ENCODE results near the gene OTC. TPM values are rescaled to one million over a fixed set of nuclear protein-coding genes. Genes with fewer than 3 reads are reported as not detected.

Gene OTC
- total and polyA plus RNA-seq, 2 donors (not counting 1 experiment from before 2014, with no cell fraction given), result not detected

GRCh38 chrX:38465686-38466085 is 113.3 kb downstream of the OTC start:
- Histone ChIP-seq H3K4me3 (ENCODE audit: control extremely low read depth in 1 of 5, extremely low read depth in 1 of 5, insufficient read depth in 1 of 5, low read depth in 2 of 5, low read length in 4 of 5) (no peak overlapping the region), H3K36me3 (replicated peaks in 1 of 2; ENCODE audit: control extremely low read depth in 1 of 2, control insufficient read depth in 1 of 2, extremely low read depth in 1 of 2, insufficient read depth in 2 of 2, low read length in 1 of 2) (no peaks in the 10 kb centered on the region), H3K4me1 (ENCODE audit: control insufficient read depth in 2 of 2, insufficient read depth in 2 of 2, low read length in 2 of 2) (no peaks in the 10 kb centered on the region), H3K9ac (ENCODE audit: low read length) (no peak overlapping the region), H3K79me2 (ENCODE audit: control insufficient read depth, insufficient read depth, low read length) (no peaks in the 10 kb centered on the region), H4K20me1 (ENCODE audit: control insufficient read depth, insufficient read depth, low read length, poor library complexity, severe bottlenecking) (no peaks in the 10 kb centered on the region), H3K9me3 (ENCODE audit: control extremely low read depth in 1 of 3, control insufficient read depth in 2 of 3, insufficient read depth in 1 of 3, low read length in 2 of 3) (no peaks in the 10 kb centered on the region), H3K27me3 (replicated peaks in 1 of 4; ENCODE audit: control extremely low read depth in 1 of 4, control insufficient read depth in 3 of 4, insufficient read depth in 4 of 4, low read length in 3 of 4) (no peaks in the 10 kb centered on the region), H2AFZ (ENCODE audit: insufficient read depth, low read depth, low read length, poor library complexity, severe bottlenecking) (no peak overlapping the region), H3K4me2 (replicated peaks; ENCODE audit: low read depth, low read length, poor library complexity, severe bottlenecking) (no peak overlapping the region), H3K27ac (ENCODE audit: low read length in 2 of 2) (no peak overlapping the region)
- ChIA-PET POLR2A (no interaction called here), CTCF (no interaction called here)
- ATAC-seq (ENCODE audit: low read depth) (no peak), DNase-seq (no peak)
- intact Hi-C loops (cut with micrococcal nuclease), result no loop called here
- H3K4me3 Mint-ChIP-seq, result no peak overlapping the region
- H3K27me3 Mint-ChIP-seq, result peaks cover 3% of the 10 kb centered on the region
- TF ChIP-seq CTCF (IDR thresholded peaks at IDR 0.05) (no peak), EZH2 (IDR thresholded peaks at IDR 0.05; ENCODE audit: borderline replicate concordance, insufficient read depth, low read depth, low read length, poor library complexity, severe bottlenecking) (no peak)
- no peaks in the 10 kb centered on the region for H3K4me1 Mint-ChIP-seq
- H3K9me3 Mint-ChIP-seq (ENCODE audit: insufficient read depth), result no peaks in the 10 kb centered on the region
- no CpG with 5 or more reads among the region's 1 CpG for WGBS (ENCODE audit: insufficient coverage)
- no peak overlapping the region for H3K27ac Mint-ChIP-seq

- no peak for ATAC-seq (ENCODE audit: low read depth)
- POLR2A ChIA-PET, result no interaction called here
These were observed 116.3 kb downstream of the OTC start for GRCh38 chrX:38468563-38469157.

More at GRCh38 chrX:38468563-38469157, 116.3 kb downstream of the OTC start:
- Histone ChIP-seq H3K9me3 (ENCODE audit: control extremely low read depth in 1 of 3, control insufficient read depth in 2 of 3, insufficient read depth in 1 of 3, low read length in 2 of 3) (no peaks in the 10 kb centered on the region), H3K79me2 (ENCODE audit: control insufficient read depth, insufficient read depth, low read length) (no peaks in the 10 kb centered on the region), H3K9ac (ENCODE audit: low read length) (no peak overlapping the region), H4K20me1 (ENCODE audit: control insufficient read depth, insufficient read depth, low read length, poor library complexity, severe bottlenecking) (no peaks in the 10 kb centered on the region), H3K4me1 (ENCODE audit: control insufficient read depth in 2 of 2, insufficient read depth in 2 of 2, low read length in 2 of 2) (no peaks in the 10 kb centered on the region), H2AFZ (ENCODE audit: insufficient read depth, low read depth, low read length, poor library complexity, severe bottlenecking) (no peak overlapping the region), H3K36me3 (replicated peaks in 1 of 2; ENCODE audit: control extremely low read depth in 1 of 2, control insufficient read depth in 1 of 2, extremely low read depth in 1 of 2, insufficient read depth in 2 of 2, low read length in 1 of 2) (no peaks in the 10 kb centered on the region), H3K4me3 (ENCODE audit: control extremely low read depth in 1 of 5, extremely low read depth in 1 of 5, insufficient read depth in 1 of 5, low read depth in 2 of 5, low read length in 4 of 5) (no peak overlapping the region), H3K27ac (ENCODE audit: low read length in 2 of 2) (no peak overlapping the region), H3K27me3 (replicated peaks in 1 of 4; ENCODE audit: control extremely low read depth in 1 of 4, control insufficient read depth in 3 of 4, insufficient read depth in 4 of 4, low read length in 3 of 4) (no peaks in the 10 kb centered on the region), H3K4me2 (replicated peaks; ENCODE audit: low read depth, low read length, poor library complexity, severe bottlenecking) (no peak overlapping the region)
- no CpG with 5 or more reads among the region's 6 CpGs for WGBS (ENCODE audit: insufficient coverage)
- CTCF ChIA-PET, result no interaction called here
- TF ChIP-seq EZH2 (IDR thresholded peaks at IDR 0.05; ENCODE audit: borderline replicate concordance, insufficient read depth, low read depth, low read length, poor library complexity, severe bottlenecking), result no peak
- no peak for TF ChIP-seq CTCF (IDR thresholded peaks at IDR 0.05)
- H3K27me3 Mint-ChIP-seq, result peaks cover 3% of the 10 kb centered on the region
- no peak overlapping the region for H3K4me3 Mint-ChIP-seq
- no peaks in the 10 kb centered on the region for H3K9me3 Mint-ChIP-seq (ENCODE audit: insufficient read depth)
- no peak overlapping the region for H3K27ac Mint-ChIP-seq
- H3K4me1 Mint-ChIP-seq, result no peaks in the 10 kb centered on the region
- intact Hi-C loops (cut with micrococcal nuclease), result no loop called here
- DNase-seq, result no peak

Small RNA genes lying within 50 kb of the gene (small RNA-seq; reads per million reads assigned to genes)
- gene RF00322 (ENCODE audit: insufficient read length, low read depth, low replicate concordance), result not detected

Other genes starting within 250 kb of the OTC start
- gene SRPX, start 131.7 kb upstream of the OTC start, total RNA-seq, result 0.59 and 0.83 TPM in 2 replicates
- gene SRPX, start 131.7 kb upstream of the OTC start, polyA plus RNA-seq, result not detected in 2 replicates
- gene RPGR, start 25.1 kb upstream of the OTC start, total RNA-seq, result 26.3 and 26.8 TPM in 2 replicates
- gene RPGR, start 25.1 kb upstream of the OTC start, polyA plus RNA-seq, result 4.2 and 7.3 TPM in 2 replicates
- gene TSPAN7, start 208.9 kb downstream of the OTC start, total RNA-seq, result 0.32 TPM in 1 of 2 replicates, not detected in the other
- gene TSPAN7, start 208.9 kb downstream of the OTC start, polyA plus RNA-seq, result 0.07 TPM in 2 replicates

Measured in B cell (primary cell).